HTR-8/SVneo (cell line): ENCODE results near the gene CDH15.
"Not testable (repeated sequence)": the region's sequence is repeated elsewhere in the genome, so short reads cannot be mapped to it uniquely, and the experiment has no call there.

Experiments
- DNase-seq: peaks from one replicate; pipeline ENCODE4 v3.0.0; 2011; ENCODE audit warnings: low spot score, mixed read lengths; ENCODE audit not compliant: insufficient read length
- FAIRE-seq: peaks from 2 replicates; lab custom pipeline; 2011; peaks lifted over from hg19 to GRCh38; lab: Jason Lieb, UNC

Gene CDH15

DNA sequence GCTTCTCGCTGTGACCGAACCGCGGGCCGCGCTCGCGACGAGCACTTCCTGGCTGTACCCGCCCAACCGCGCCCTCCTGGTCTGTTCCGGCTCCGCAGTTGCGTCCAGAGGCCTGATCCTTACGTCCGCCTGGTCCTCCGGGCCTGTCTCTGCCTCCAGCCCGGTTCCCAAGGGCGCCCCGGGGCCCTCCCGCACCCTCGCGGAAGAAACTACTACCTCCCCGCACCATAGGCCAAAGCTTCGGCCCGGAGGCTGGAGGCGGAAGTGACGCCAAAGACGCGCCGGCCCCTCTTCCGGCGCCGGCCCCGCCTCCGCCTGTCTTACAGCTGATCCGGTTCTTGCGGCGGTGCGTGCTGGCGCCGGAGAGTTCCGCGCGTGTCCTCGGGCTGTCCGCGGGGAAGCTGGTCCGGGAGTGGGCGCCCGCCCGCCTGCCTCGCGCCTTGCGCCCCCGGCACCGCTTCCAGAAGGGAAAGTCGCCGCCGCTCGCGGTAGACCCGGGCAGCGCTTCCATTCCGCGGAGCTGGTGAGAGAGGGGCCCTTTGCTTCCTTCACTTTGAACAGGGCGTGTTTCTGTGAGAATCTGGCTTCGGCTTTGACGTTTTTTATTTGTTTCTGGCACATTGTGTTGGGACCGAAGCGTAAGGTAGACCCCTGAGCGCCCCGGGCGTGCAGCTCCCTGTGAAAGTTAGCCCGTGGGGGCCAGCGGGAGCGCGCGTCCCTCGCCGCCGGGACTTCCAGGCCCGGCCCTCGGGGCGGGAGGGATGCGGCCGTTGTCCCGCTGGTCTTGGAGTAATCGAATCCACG is 46.0 kb downstream of the CDH15 start, which contains the start of gene ZNF778:
TSS of gene ZNF778 (plus strand) at position 316 of the 804 bp plus-strand sequence. CDS start 3,425 bp downstream, outside the sequence.
- DNase-seq: peak; percentile 90
- FAIRE-seq: no peak

DNA sequence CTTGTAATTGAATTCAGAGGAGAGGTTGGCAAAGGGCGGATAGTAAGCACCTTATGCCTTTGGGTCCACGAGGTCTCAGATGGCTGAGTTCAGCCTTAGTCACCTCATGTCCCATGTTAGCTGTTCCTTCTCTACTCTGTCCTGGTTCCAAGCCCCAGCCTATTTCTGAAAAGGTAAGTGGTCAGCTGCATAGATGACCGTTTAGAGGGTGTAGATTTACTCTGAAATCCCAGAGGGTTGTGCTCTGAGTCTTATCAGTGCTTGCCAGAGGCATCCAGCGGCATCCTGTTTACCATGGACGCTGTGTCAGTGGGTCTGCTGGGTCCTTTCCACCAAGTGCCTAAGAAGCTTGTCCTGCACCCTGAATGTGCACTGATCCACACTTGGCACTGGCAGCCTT is 47.8 kb downstream of the CDH15 start:
- FAIRE-seq (no peak), DNase-seq (no peak)

DNA sequence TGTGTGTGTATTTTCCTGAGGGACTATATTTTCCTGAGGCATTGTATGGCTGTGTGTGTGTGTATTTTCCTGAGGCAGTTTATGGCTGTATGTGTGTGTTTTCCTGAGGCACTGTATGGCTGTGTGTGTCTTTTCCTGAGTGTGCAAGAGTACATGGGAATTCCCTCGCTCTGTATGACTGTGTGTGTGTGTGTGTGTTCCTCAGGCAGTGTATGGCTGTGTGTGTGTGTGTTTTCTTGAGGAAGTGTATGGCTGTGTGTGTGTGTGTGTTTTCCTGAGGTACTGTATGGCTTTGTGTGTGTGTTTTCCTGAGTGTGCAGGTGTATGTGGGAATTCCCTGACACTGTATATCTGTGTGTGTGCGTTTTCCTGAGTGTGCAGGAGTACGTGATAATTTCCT is 50.1 kb downstream of the CDH15 start:
- no peak for FAIRE-seq
- no peak for DNase-seq

DNA sequence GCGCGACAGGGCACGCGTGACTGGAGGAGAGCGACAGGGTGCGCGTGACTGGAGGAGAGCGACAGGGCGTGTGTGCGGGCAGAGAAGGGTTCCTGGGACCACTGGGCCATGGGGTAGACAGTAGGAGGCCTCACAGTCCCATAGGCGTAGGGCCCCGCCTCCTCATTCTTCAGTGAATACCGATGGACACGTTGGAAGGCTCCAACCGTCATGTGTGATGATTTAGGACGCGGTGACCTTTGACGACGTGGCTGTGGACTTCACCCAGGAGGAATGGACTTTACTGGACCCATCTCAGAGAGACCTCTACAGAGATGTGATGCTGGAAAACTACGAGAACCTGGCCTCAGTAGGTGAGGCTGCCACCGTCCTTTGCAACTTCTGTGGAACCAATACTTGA is 51.4 kb downstream of the CDH15 start:
- DNase-seq (no peak), FAIRE-seq (no peak)

DNA sequence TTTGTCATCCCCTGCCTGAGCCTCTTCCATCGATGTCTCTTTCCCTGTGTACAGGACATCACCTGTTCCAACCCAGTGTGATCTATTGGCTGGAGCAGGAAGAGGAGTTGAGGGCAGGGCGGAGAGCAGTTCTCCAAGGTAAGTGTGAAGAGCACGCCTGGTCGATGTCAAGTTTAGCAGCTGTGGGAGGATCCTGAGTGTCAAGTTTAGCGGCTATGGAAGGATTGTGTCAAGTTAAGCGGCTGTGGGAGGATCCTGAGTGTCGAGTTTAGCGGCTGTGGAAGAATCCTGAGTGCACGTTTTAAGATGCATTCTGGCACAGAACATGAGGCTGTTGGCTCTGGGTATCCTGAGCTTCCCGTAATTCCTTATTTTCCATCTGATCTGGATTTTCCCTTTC is 53.1 kb downstream of the CDH15 start:
- no peak for FAIRE-seq
- no peak for DNase-seq

DNA sequence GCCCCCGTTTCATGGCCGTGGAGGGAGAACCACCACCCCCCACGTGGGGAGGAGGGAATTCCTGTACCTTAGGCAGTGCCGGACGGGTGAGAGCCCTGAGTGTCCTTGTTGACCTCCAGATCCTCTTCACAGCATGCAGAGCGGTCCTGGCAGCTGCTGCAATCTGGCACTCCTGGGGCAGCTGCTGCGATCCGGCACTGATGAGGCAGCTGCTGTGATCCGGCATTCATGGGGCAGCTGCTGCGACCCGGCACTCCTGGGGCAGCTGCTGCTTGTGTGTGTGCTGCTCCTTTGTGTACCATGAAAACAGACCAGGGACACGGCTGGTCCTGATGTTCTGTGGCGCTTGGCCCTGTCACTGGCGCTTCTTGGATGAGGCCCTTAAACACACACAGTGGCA is 58.7 kb downstream of the CDH15 start:
- FAIRE-seq (no peak), DNase-seq (no peak)

DNA sequence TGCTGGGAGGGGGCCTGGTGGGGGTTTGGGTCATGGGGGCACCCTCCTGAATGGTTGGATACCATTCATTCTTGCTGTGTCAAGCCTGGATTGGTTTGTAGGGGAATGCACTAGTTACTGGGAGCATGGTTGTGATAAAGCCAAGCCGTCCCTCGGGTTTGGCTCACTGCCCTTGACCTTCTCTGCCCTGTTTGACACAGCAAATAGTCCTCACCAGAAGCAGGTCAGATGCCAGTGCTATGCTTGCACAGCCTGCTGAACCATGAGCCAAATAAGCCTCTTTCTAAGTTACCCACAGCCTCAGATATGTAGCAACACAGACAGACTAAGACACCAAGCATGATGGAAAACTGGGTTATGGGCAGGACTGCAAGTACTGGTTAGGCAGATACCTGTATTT is 60.6 kb downstream of the CDH15 start:
- no peak for FAIRE-seq
- DNase-seq: no peak

DNA sequence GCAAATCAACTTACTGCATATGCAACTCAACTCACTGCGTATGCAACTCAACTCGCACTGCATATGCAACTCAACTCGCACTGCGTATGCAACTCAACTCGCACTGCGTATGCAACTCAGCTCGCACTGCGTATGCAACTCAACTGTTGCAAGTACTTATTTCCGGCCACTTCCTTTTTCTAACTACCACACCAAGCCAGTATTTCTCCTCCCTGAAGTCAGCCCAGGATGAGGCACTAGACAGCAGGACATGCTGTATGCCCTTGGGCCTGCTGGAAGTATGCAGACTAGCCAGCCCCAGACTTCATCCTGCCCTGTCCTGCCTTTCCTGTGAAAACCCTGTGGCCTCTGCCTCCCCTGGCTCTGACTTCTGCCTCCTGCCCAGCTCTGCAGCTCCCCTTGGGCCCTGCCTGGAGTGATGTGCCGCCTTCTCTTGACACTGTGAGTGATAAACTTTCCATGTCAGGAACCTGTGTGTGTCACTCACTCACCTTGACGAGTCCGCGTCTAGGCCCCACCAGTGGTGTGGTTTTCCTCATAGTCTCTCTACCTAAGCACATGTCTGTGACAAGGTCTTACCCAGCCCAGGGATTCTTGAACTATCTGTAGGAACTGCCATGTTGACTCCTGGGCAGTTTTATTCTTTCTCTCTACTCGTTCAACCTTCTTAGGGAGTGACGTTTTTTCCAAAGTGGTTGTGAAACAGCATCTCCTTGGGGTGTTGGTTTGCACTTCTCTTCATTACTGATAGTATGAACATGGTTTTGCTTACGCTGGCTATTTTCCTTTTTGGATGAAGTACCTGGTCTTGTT is 62.3 kb downstream of the CDH15 start:
- FAIRE-seq: no peak
- DNase-seq: no peak

DNA sequence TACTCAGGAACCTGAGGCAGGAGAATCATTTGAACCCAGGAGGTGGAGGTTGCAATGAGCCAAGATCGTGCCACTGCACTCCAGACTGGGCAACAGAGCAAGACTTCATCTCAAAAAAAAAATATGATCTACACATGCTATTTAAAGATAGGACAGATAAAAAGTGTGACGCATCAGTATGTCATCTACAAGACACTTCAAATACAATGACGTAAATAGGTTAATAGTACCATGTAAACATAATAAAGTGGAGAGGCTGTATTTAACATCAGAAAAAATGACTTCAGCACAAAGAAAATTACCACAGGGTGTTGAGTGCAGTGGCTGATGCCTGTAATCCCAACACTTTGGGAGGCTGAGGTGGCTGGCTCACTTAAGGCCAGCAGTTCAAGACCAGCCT is 66.2 kb downstream of the CDH15 start:
- DNase-seq (no peak), FAIRE-seq (no peak)

DNA sequence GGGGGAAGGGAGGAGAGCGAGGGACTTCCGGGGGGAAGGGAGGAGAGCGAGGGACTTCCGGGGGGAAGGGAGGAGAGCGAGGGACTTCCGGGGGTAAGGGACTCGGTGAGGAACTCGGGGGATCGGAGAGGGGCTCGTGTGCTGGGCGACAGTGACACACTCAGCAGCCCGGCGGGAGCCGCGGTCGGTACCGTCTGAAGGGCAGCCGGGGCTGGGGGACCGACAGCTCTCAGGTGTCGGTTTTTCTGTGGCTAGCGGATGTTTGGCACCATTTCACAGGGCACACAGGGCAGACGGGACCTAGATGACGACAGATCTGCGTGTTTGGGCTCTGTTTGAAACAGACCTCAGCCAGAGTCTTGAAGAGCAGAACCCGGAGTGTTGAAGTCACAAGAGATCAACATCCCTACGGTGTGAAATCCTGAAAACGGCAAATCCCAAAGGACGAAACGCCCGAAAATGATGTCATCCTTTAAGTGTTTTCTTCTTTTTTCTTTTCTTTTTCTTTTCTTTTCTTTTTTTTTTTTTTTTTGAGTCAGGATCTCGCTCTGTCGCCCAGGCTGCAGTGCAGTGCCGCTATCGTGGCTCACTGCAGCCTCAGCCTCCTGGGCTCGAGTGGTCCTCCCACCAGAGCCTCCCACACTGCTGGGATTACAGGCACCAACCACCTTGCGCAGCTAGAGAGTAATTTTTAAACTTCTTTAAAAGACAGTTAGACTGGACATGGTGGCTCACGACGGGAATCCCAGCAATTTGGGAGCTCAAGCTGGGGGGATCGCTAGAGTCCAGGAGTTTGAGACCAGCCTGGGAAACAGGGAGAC is 69.8 kb downstream of the CDH15 start:
- peak; percentile 68 for DNase-seq
- FAIRE-seq: no peak

DNA sequence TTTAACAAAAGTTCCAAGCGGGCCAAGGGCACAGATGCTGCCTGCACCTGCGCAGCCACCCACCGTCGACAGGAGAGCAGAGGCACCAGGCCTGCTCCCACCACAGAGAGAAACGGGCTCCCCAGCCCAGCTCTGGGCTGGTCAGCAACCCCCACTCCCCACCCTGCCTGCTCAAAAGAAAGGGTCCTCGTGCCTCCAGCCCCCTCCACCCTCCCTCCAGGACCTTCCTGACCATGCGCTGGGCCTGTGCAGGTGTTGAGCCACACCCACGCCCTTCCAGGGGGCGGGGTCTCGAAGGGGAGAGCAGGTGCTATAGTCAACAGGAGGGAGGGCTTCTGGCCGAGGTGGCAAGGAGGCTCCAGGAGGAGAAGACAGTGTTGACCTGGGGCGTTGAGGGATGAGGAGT is 71.2 kb downstream of the CDH15 start:
- FAIRE-seq: no peak
- DNase-seq: no peak

DNA sequence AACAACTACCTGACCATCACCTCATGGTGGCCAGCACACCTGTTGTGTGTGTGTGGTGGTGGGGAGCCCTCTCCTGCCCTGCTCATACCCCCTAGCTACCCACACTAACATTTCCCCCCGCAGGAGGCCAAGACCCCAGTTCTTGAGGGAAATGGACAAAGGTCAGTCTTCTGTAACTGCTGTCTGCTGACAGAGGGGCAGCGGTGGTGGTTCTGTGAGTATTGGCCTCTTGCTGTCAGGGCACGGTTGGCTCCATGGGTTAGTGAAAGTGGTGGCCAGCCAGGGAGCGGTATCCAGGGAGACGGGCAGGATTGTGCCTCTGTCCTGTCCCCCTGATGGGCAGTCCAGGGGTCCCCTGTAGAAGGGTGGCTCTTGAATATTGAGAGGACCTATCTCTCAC is 72.1 kb downstream of the CDH15 start:
- FAIRE-seq: no peak
- no peak for DNase-seq

DNA sequence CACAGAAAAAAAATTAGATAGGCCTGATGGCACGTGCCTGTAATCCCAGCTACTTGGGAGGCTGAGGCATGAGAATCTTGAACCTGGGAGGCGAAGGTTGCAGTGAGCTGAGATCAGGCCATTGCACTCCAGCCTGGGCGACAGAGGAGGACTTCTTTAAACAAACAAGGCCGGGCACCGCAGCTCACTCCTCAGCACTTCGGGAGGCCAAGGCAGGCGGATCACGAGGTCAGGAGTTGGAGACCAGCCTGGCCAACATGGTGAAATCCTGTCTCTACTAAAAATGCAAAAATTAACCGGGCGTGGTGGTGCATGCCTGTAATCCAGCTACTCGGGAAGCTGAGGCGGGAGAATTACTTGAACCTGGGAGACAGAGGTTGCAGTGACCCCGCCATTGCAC is 72.7 kb downstream of the CDH15 start:
- DNase-seq, FAIRE-seq: not testable (repeated sequence)

DNA sequence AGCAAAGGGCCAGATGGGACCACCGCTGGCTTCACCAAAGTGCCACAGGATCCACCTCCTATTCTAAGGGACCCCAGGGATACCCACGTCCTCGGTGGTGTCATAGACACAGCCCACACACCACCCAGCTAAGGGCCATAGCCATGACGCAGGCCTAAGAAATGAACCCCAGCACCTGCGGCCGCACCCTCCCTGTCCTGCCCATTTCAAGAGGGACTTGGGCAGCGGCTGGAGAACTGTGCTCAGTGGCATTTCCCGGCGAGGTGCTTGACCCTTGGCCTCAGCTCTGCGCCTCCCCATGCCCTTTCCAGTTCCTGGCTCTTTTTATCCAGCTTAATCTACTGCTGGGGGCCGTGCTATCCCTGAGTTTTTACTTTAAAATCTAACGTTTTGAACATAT is 73.2 kb downstream of the CDH15 start:
- FAIRE-seq (no peak), DNase-seq (no peak)
